HuH-7.5 (cell line): Measurements from ENCODE around the gene TRIM56.
"Not testable (repeated sequence)": the region's sequence is repeated elsewhere in the genome, so short reads cannot be mapped to it uniquely, and the experiment has no call there.

Source experiments
- DNase-seq: peaks from one replicate; pipeline ENCODE4 v3.0.0; 2011; ENCODE audit warnings: low spot score

Gene TRIM56

GRCh38 chr7:101113836-101114235 is 28.6 kb downstream of the TRIM56 start:
- DNase-seq: no peak

GRCh38 chr7:101114492-101114891 is 29.2 kb downstream of the TRIM56 start:
- DNase-seq: no peak

GRCh38 chr7:101115215-101115614 is 29.9 kb downstream of the TRIM56 start:
- no peak for DNase-seq

GRCh38 chr7:101116898-101117297 is 31.6 kb downstream of the TRIM56 start:
- no peak for DNase-seq

GRCh38 chr7:101118856-101119255 is 33.6 kb downstream of the TRIM56 start:
- DNase-seq: no peak

- no peak for DNase-seq
These were observed 34.6 kb downstream of the TRIM56 start for GRCh38 chr7:101119876-101120275.

- no peak for DNase-seq
These were observed 35.0 kb downstream of the TRIM56 start for GRCh38 chr7:101120315-101120714.

- not testable (repeated sequence) for DNase-seq
These were observed 36.3 kb downstream of the TRIM56 start for GRCh38 chr7:101121631-101121990.

- DNase-seq: peak; percentile 75
These were observed 37.0 kb downstream of the TRIM56 start for GRCh38 chr7:101121991-101122932.

GRCh38 chr7:101122933-101123702 is 37.8 kb downstream of the TRIM56 start:
- no peak for DNase-seq

GRCh38 chr7:101123703-101124068 is 38.4 kb downstream of the TRIM56 start:
- DNase-seq: no peak

GRCh38 chr7:101124376-101125056 is 39.2 kb downstream of the TRIM56 start:
- peak; percentile 45 for DNase-seq

- DNase-seq: no peak
These were observed 40.8 kb downstream of the TRIM56 start for GRCh38 chr7:101125989-101126650.

GRCh38 chr7:101126651-101127459 is 41.6 kb downstream of the TRIM56 start, which contains the start of gene SERPINE1:
Gene SERPINE1 (plus strand): TSS chr7:101127104. CDS start chr7:101128394, 1,290 bp downstream.
- peak; percentile 63 for DNase-seq

- DNase-seq: no peak
These were observed 42.3 kb downstream of the TRIM56 start for GRCh38 chr7:101127460-101128039.

GRCh38 chr7:101128040-101128834 is 43.0 kb downstream of the TRIM56 start:
- DNase-seq: no peak

GRCh38 chr7:101129603-101130117 is 44.4 kb downstream of the TRIM56 start:
- no peak for DNase-seq

GRCh38 chr7:101132626-101133600 is 47.6 kb downstream of the TRIM56 start:
- not testable (repeated sequence) for DNase-seq
